Activated CD8-positive, alpha-beta T cell treated with anti-CD3 and anti-CD28 coated beads for 36 hours (primary cell): ENCODE data around the gene PCOLCE2. TPM values are rescaled to one million over a fixed set of nuclear protein-coding genes. Genes with fewer than 3 reads are reported as not detected.

Experiments
- ATAC-seq: fragments of 200-7000 bp; cut with Tn5 transposase; one replicate; pipeline ENCODE4 v1.10.0; 2021; ENCODE audit warnings: mild to moderate bottlenecking, moderate library complexity
- CTCF ChIA-PET: fragments of 350-600 bp; sonication (Branson Sonifier 250); formaldehyde crosslinking; loops from one replicate; lab custom pipeline; 2021; ENCODE audit warnings: antibody characterized with exemption; lab: Charles Lee
- POLR2A ChIA-PET: fragments of 350-600 bp; sonication (Branson Sonifier 250); formaldehyde crosslinking; loops from one replicate; lab custom pipeline; 2021; ENCODE audit warnings: antibody characterized with exemption; lab: Charles Lee
- DNase-seq: peaks from one replicate; pipeline ENCODE4 v3.0.0-alpha.2; 2020
- H3K27ac Mint-ChIP-seq: one replicate; pipeline ENCODE4 v1.8.0; 2021; ENCODE audit warnings: mild to moderate bottlenecking, mixed read lengths
- H3K27me3 Mint-ChIP-seq: one replicate; pipeline ENCODE4 v1.8.0; 2021; ENCODE audit warnings: mixed read lengths
- H3K36me3 Mint-ChIP-seq: one replicate; pipeline ENCODE4 v1.8.0; 2021; ENCODE audit warnings: low read depth, mixed read lengths
- H3K4me1 Mint-ChIP-seq: one replicate; pipeline ENCODE4 v1.8.0; 2021; ENCODE audit warnings: low read depth, mixed read lengths
- H3K4me3 Mint-ChIP-seq: one replicate; pipeline ENCODE4 v1.8.0; 2021; ENCODE audit warnings: mild to moderate bottlenecking, moderate library complexity, mixed read lengths
- H3K9me3 Mint-ChIP-seq: one replicate; pipeline ENCODE4 v1.8.0; 2021; ENCODE audit warnings: mixed read lengths
- intact Hi-C: fragments of 100-400 bp; cut with micrococcal nuclease; formaldehyde crosslinking; loops from one replicate; pipeline ENCODE4 v1.10.0; 2022
- total RNA-seq, 2 experiments: library from RNA; stranded (reverse); gene quantifications; one replicate each; pipeline ENCODE4 v1.2.3, GENCODE V29; 2021
- TF ChIP-seq, protein P1 (sequence below): fragments of 200-600 bp; IDR thresholded peaks from one replicate; pipeline ENCODE4 v1.8.0; 2022; ENCODE audit warnings: antibody characterized with exemption, mild to moderate bottlenecking

PCOLCE2 gene
- total RNA-seq, 2 experiments from 2014 or later, result 1.1 TPM

DNA sequence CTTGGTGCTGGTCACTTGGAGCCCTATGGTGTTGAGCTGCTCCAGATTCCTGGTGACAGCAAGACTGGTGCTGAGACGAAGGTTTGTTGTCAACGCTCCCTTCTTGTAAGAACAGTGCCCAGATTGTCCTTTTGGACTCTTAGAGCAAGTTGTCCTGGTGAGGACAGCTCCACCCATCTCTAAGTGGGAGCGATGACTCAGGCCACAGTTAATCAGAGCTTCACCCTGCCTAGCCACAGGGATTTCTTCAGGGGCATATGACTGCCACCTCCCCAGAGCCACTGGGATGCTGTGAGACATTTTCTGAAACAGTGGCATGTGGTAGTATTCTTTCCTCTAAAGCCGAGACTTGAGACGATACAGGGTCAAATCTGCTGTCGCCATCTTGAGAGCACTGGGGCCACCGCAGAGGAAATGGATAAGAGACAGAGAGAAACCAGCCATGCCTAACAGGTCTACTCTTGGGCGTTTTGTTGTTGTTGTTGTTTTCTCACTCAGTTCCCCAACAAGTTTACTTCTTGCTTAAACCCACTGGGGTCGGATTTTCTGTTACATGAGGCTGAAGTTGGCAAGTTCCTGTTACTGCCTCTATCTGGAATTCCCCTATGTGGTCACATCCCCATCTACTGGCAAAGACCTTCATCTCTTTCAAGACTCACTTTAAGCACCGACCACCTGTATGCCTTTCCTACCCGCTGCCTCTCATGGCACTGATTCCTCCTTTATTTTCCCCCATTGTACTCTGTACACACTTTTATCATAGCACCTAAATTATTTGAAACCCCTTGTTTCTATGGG is 16.0 kb upstream of the PCOLCE2 start:
- H3K9me3 Mint-ChIP-seq, result no peaks in the 10 kb centered on the region
- TF ChIP-seq, protein P1, sequence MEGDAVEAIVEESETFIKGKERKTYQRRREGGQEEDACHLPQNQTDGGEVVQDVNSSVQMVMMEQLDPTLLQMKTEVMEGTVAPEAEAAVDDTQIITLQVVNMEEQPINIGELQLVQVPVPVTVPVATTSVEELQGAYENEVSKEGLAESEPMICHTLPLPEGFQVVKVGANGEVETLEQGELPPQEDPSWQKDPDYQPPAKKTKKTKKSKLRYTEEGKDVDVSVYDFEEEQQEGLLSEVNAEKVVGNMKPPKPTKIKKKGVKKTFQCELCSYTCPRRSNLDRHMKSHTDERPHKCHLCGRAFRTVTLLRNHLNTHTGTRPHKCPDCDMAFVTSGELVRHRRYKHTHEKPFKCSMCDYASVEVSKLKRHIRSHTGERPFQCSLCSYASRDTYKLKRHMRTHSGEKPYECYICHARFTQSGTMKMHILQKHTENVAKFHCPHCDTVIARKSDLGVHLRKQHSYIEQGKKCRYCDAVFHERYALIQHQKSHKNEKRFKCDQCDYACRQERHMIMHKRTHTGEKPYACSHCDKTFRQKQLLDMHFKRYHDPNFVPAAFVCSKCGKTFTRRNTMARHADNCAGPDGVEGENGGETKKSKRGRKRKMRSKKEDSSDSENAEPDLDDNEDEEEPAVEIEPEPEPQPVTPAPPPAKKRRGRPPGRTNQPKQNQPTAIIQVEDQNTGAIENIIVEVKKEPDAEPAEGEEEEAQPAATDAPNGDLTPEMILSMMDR, result peak; percentile 20
- DNase-seq (peak; percentile 8), ATAC-seq (peak; percentile 45)
- H3K4me3 Mint-ChIP-seq, result no peak overlapping the region
- no peaks in the 10 kb centered on the region for H3K36me3 Mint-ChIP-seq
- ChIA-PET POLR2A (no interaction called here), CTCF (interaction anchor here (0.7 kb wide), 1 partner anchor 76 kb away, joined by 6 read pairs; no protein-coding TSS in a partner anchor)
- intact Hi-C loops, result no loop called here
- peaks cover 8% of the 10 kb centered on the region for H3K4me1 Mint-ChIP-seq
- H3K27me3 Mint-ChIP-seq, result peaks cover 32% of the 10 kb centered on the region
- H3K27ac Mint-ChIP-seq, result no peak overlapping the region

DNA sequence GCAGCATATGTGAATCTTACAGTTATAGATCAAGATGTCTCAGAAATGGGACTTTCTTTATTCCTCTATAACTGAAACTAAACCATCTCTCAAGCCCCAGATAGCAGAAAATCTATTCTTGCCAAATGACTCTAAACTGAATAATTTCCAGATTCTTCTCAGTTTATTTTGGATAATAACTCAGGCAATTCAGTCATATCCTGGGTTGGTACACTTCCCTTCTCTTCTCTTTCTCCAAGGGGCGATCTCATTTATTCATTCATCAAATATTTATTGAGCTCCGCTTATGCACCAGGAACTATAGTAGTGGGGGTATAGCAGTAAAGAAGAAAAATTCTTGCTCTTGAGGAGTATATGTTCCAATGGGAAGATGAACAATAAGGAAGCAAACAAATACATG is 13.5 kb upstream of the PCOLCE2 start:
- TF ChIP-seq, protein P1, result no peak
- no peaks in the 10 kb centered on the region for H3K9me3 Mint-ChIP-seq
- POLR2A ChIA-PET, result no interaction called here
- H3K4me3 Mint-ChIP-seq, result no peak overlapping the region
- H3K36me3 Mint-ChIP-seq, result no peaks in the 10 kb centered on the region
- H3K27me3 Mint-ChIP-seq, result peaks cover 25% of the 10 kb centered on the region
- intact Hi-C loops, result no loop called here
- no peak overlapping the region for H3K27ac Mint-ChIP-seq
- no peak for DNase-seq
- H3K4me1 Mint-ChIP-seq, result peaks cover 8% of the 10 kb centered on the region
- ATAC-seq, result no peak
- CTCF ChIA-PET, result interaction anchor here (1.6 kb wide), 1 partner anchor 73 kb away, joined by 10 read pairs; no protein-coding TSS in a partner anchor

DNA sequence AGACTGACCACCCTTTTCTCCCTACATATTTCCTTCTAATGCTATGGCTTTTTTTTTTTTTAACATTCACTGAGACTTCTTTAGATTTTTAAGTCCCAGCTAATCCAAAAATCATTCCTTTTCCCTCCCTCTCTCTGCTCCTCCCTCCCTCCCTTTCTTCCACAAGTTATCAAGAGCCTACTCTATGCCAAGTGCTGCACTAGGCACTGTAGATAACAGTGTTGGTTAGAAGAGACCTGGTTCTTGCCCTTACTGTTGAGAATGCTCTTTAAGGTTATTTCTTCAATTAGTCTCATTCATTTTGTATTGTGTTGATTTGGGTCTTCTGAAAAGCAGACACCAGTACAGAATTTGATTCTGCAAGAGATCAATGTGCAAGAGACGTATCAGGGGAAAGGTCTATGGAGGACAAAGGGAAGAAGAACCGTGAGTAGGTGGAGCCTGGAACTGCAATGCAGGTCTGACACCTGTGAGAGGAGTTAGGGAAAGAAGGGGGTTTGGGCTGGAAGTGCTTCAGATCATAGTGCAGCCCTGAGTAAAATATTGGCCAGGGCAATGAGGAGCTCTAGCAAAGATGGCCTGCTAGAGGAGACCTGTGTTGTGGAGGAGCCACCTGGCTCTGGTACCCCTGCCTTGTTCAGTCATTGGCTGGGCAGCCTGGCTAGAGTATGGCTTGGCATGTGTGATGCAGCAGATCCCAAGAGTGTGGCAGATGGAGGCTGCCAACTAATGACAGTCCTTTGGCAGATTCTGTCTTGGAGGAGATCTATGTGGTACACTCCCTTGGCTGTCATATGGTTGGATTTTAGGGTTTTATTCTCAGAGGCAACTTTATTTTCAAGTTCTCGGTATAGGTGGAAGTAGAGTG is 9.7 kb upstream of the PCOLCE2 start:
- ChIA-PET POLR2A (no interaction called here), CTCF (interaction anchor here (0.8 to 1.0 kb wide), 2 partner anchors 16 to 69 kb away, joined by 3 to 4 read pairs; no protein-coding TSS in a partner anchor)
- Mint-ChIP-seq H3K27ac (no peak overlapping the region), H3K9me3 (no peaks in the 10 kb centered on the region), H3K4me1 (no peaks in the 10 kb centered on the region), H3K27me3 (peaks cover 16% of the 10 kb centered on the region), H3K36me3 (no peaks in the 10 kb centered on the region), H3K4me3 (no peak overlapping the region)
- intact Hi-C loops, result no loop called here
- TF ChIP-seq, protein P1, result no peak
- no peak for DNase-seq
- ATAC-seq, result no peak

DNA sequence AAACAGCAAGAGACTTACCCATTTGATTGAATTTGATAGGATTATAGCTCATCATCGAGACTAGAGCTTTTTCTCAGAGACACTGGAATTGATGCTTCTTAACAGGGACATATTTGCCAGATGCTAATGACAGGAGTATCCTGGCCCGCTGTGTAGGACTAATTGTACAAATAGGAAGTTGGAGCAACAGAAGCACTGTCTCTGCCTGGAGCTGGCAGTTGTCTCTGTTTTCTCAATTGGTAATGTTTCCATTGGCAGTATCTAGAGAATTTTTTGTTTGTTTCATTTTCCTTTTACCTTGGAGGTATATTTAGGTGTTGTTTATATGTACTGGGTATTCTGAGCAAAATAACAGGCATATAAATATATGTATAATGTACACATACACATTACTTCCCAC is 8.9 kb upstream of the PCOLCE2 start:
- Mint-ChIP-seq H3K9me3 (no peaks in the 10 kb centered on the region), H3K27ac (no peak overlapping the region), H3K27me3 (peaks cover 14% of the 10 kb centered on the region), H3K36me3 (no peaks in the 10 kb centered on the region), H3K4me1 (no peaks in the 10 kb centered on the region), H3K4me3 (no peak overlapping the region)
- intact Hi-C loops, result no loop called here
- POLR2A ChIA-PET, result no interaction called here
- no peak for DNase-seq
- no peak for ATAC-seq
- CTCF ChIA-PET, result interaction anchor here (0.8 kb wide), 1 partner anchor 69 kb away, joined by 4 read pairs; no protein-coding TSS in a partner anchor
- TF ChIP-seq, protein P1, result no peak
